Measurements from ENCODE around the gene ZNF138. TPM values are rescaled to one million over a fixed set of nuclear protein-coding genes. Genes with fewer than 3 reads are reported as not detected.
A peak's percentile ranks its signal among the peaks of the same experiment; 100 is the strongest.

ZNF138 gene
- total and polyA plus RNA-seq, 10 of the 15 experiments (the other 5 are each of a cell fraction or from before 2014, with no cell fraction given) = 5.9 to 14.9 (median 12.4) TPM

- TF ChIP-seq USF2 (IDR thresholded peaks at IDR 0.05; ENCODE audit: borderline replicate concordance, low read depth, low read length) (no peak), SREBF2 (IDR thresholded peaks at IDR 0.05; ENCODE audit: low read length) (no peak), TAF1 (IDR thresholded peaks at IDR 0.05; ENCODE audit: borderline replicate concordance, low read depth, low read length) (peak; percentile 68), SUPT20H (IDR thresholded peaks at IDR 0.05; ENCODE audit: borderline replicate concordance, control insufficient read depth, low read depth, low read length) (no peak), ZNF24 (IDR thresholded peaks at IDR 0.05) (no peak), ATF3 (IDR thresholded peaks at IDR 0.05; ENCODE audit: borderline replicate concordance, extremely low read depth, low read depth, low read length) (no peak), STAT3 (IDR thresholded peaks at IDR 0.05; ENCODE audit: low read depth, low read length) (no peak), SUZ12 (IDR thresholded peaks at IDR 0.05; ENCODE audit: unreplicated experiment) (no peak), HCFC1 (IDR thresholded peaks at IDR 0.05; ENCODE audit: low read length) (no peak), HDAC2 (IDR thresholded peaks at IDR 0.05) (no peak), GATAD2B (conservative IDR thresholded peaks at IDR 0.05; ENCODE audit: low read depth) (peak; percentile 63; the same call in 1 of the 2 replicates), NFYA (IDR thresholded peaks at IDR 0.05; ENCODE audit: borderline replicate concordance, low read depth, low read length) (no peak; the same call in 1 of the 2 replicates), ZZZ3 (IDR thresholded peaks at IDR 0.05; ENCODE audit: control insufficient read depth, insufficient read length, low read depth) (no peak), ASH2L (IDR thresholded peaks at IDR 0.05; ENCODE audit: borderline replicate concordance, low read depth) (peak; percentile 69; the same call in 1 of the 2 replicates), E2F8 (IDR thresholded peaks at IDR 0.05; ENCODE audit: low read depth, partially characterized antibody) (no peak), POLR2A (IDR thresholded peaks at IDR 0.05; ENCODE audit: low read depth, low read length) (peak; percentile 90), SREBF1 (IDR thresholded peaks at IDR 0.05; ENCODE audit: low read length) (no peak), ZBTB11 (CRISPR knock-in tag; IDR thresholded peaks at IDR 0.05) (no peak), JUND (IDR thresholded peaks at IDR 0.05; ENCODE audit: low read depth, low read length) (no peak), IKZF1 (conservative IDR thresholded peaks at IDR 0.05) (peak; percentile 56), RELA (IDR thresholded peaks at IDR 0.05; ENCODE audit: borderline replicate concordance, partially characterized antibody) (peak; percentile 21)
These were observed at the start of gene ZNF138 (continued) for GRCh38 chr7:64794171-64794844.
